Effector memory CD4-positive, alpha-beta T cell (primary cell): Measurements from ENCODE around the gene REM2.

Experiments used
- DNase-seq, 3 donors: peaks; one replicate each; pipeline ENCODE4 v3.0.0-alpha.2; 2020
- H3K27ac ChIP-seq: 2 replicates; pipeline ENCODE4 v1.7.0; 2013; ENCODE audit warnings: mild to moderate bottlenecking, low read length, moderate library complexity; ENCODE audit not compliant: insufficient read depth, poor library complexity, severe bottlenecking
- H3K27me3 ChIP-seq: replicated peaks from 2 replicates; pipeline ENCODE4 v1.7.0; 2013; ENCODE audit warnings: mild to moderate bottlenecking, low read length; ENCODE audit not compliant: insufficient read depth, control insufficient read depth, poor library complexity, severe bottlenecking
- H3K36me3 ChIP-seq: 2 replicates; pipeline ENCODE4 v1.7.0; 2013; ENCODE audit warnings: mild to moderate bottlenecking, low read length, moderate library complexity; ENCODE audit not compliant: control insufficient read depth, insufficient read depth
- H3K4me1 ChIP-seq: 2 replicates; pipeline ENCODE4 v1.7.0; 2013; ENCODE audit warnings: low read length, mild to moderate bottlenecking; ENCODE audit not compliant: control insufficient read depth, insufficient read depth, poor library complexity, severe bottlenecking
- H3K4me3 ChIP-seq: 2 replicates; pipeline ENCODE4 v1.7.0; 2013; ENCODE audit warnings: low read length, low read depth, mild to moderate bottlenecking; ENCODE audit not compliant: insufficient read depth, poor library complexity, severe bottlenecking
- H3K9me3 ChIP-seq: 2 replicates; pipeline ENCODE4 v1.7.0; 2013; ENCODE audit warnings: mild to moderate bottlenecking, low read length, moderate library complexity; ENCODE audit not compliant: control insufficient read depth

Gene REM2

DNA sequence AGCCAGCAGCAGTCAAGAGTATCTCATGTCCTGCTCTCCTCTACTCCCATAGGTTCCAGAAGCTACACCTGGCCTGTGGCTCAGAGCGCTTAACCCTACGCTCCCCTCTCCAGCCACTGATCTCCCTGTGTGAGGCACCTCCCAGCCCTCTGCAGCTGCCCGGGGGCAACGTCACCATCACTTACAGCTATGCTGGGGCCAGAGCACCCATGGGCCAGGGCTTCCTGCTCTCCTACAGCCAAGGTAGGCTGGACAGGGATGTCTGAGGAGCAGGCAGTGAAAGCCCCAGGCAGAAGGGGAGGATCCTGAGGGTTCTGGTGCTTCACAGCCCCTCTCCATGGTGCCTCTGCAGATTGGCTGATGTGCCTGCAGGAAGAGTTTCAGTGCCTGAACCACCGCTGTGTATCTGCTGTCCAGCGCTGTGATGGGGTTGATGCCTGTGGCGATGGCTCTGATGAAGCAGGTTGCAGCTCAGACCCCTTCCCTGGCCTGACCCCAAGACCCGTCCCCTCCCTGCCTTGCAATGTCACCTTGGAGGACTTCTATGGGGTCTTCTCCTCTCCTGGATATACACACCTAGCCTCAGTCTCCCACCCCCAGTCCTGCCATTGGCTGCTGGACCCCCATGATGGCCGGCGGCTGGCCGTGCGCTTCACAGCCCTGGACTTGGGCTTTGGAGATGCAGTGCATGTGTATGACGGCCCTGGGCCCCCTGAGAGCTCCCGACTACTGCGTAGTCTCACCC lies 7.8 kb upstream of the REM2 start:
- Histone ChIP-seq H3K27ac (no peak overlapping the region), H3K36me3 (peaks cover 59% of the 10 kb centered on the region), H3K4me3 (no peak overlapping the region), H3K4me1 (peaks cover 22% of the 10 kb centered on the region), H3K9me3 (no peaks in the 10 kb centered on the region), H3K27me3 (no peaks in the 10 kb centered on the region)
- DNase-seq = no peak

- H3K27ac ChIP-seq = no peak overlapping the region
- no peak overlapping the region for H3K4me3 ChIP-seq
- H3K9me3 ChIP-seq = no peaks in the 10 kb centered on the region
- peaks cover 59% of the 10 kb centered on the region for H3K36me3 ChIP-seq
- peaks cover 16% of the 10 kb centered on the region for H3K4me1 ChIP-seq
- no peak for DNase-seq
- no peaks in the 10 kb centered on the region for H3K27me3 ChIP-seq
Measured at GRCh38 chr14:22875748-22876319, 7.2 kb upstream of the REM2 start.

DNA sequence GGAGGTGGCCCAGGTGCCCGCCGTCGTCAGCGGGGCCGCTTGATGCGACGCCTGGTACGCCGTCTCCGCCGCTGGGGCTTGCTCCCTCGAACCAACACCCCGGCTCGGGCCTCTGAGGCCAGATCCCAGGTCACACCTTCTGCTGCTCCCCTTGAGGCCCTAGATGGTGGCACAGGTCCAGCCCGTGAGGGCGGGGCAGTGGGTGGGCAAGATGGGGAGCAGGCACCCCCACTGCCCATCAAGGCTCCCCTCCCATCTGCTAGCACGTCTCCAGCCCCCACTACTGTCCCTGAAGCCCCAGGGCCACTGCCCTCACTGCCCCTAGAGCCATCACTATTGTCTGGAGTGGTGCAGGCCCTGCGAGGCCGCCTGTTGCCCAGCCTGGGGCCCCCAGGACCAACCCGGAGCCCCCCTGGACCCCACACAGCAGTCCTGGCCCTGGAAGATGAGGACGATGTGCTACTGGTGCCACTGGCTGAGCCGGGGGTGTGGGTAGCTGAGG lies 6.0 kb upstream of the REM2 start:
- H3K36me3 ChIP-seq = peaks cover 59% of the 10 kb centered on the region
- H3K4me3 ChIP-seq = no peak overlapping the region
- H3K27me3 ChIP-seq = no peaks in the 10 kb centered on the region
- DNase-seq = no peak
- peak overlapping the region; percentile 8 for H3K27ac ChIP-seq
- peaks cover 16% of the 10 kb centered on the region for H3K4me1 ChIP-seq
- H3K9me3 ChIP-seq = no peaks in the 10 kb centered on the region

DNA sequence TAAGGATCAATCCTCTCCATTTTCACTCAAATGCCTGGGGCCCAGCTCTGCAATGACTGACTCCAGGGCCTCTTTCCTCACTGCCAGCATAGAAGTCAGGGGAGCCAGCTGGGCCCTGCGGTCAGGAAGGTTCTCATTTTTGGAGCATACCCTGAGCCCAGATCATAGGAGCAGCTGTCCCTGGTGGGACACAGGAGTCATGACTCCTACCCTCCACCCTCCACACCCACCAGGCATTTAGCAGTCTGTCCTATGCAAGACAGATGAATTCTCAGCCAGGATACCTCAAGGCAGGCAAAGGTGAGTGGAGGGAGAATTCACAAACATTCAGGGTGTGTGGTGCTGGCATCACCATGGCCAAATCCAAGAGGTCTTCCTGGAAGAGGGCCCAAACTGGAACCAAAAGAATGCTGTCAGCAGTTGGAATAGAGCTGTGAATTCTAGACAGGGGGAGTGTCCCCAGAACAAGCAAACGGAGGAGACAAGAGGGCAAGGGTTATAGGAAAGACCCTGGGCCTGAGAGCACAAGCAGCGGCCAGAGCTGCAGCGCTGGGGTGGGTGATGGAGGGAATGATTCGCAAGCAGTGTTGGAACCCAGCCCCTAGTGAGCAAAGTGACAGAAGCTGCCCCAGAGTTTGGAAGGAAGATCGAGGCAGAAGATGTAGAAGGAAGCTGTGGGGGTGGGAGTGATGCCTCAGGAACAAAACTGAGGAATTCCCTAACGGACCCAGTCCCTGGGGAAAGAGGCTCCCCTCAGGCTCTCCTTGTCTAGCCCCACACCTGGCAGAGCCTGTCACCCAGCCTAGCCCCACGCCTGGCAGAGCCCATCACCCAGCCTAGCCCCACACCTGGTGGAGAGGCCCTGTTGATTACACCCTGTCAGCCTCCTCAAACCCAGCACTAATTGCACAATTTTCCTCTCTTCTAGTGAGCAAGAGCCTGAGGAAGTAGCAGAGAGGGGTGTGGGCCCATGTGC lies 4.5 kb upstream of the REM2 start:
- Histone ChIP-seq H3K9me3 (no peaks in the 10 kb centered on the region), H3K36me3 (peaks cover 59% of the 10 kb centered on the region), H3K27ac (no peak overlapping the region)

GRCh38 chr14:22882064-22882463 lies 958 bp upstream of the REM2 start:
- no peak for DNase-seq
- no peak overlapping the region for H3K27ac ChIP-seq
- H3K27me3 ChIP-seq = no peaks in the 10 kb centered on the region
- H3K4me3 ChIP-seq = no peak overlapping the region
- no peaks in the 10 kb centered on the region for H3K9me3 ChIP-seq
- peaks cover 11% of the 10 kb centered on the region for H3K4me1 ChIP-seq
- H3K36me3 ChIP-seq = peaks cover 25% of the 10 kb centered on the region

More for the DNA sequence above, 4.5 kb upstream of the REM2 start:
- Histone ChIP-seq H3K4me3 (no peak overlapping the region), H3K4me1 (peaks cover 7% of the 10 kb centered on the region), H3K27me3 (no peaks in the 10 kb centered on the region)
- DNase-seq = no peak

DNA sequence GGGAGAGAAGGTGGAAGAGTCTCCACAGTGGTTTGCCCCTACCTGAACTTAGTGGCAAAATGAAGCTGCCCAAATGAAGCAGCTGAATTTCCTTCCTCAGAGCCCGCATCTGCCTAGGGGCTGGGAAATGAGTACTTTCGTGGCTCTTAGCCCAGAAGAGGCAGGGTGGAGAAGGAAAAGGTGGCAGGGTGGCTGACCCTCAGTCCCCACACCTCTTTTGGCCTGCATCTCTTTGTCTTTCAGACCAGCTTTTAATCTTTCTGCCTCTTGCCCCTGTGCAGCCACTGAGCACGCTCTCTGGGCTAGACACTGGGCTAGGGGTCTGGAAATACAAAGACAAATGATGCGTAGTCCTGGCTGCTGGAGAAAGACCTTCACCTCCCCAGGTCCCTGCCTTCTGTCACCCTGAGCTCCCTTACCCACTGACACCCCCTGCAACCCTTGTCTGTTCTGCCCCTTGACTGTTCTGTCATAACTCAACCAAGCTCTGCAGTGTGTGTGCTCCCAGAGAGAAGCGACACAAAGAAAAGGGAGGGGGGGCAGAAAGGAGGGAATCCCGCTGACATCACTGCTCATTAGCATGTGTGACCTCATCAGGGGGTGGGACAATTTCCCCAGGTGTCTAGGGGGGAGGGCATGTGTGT lies 371 bp upstream of the REM2 start:
- Histone ChIP-seq H3K36me3 (peaks cover 19% of the 10 kb centered on the region), H3K27ac (no peak overlapping the region), H3K4me3 (no peak overlapping the region), H3K4me1 (peaks cover 12% of the 10 kb centered on the region), H3K27me3 (no peaks in the 10 kb centered on the region), H3K9me3 (no peaks in the 10 kb centered on the region)
- DNase-seq = peak in 2 of 3 donors; percentile 18 to 21

DNA sequence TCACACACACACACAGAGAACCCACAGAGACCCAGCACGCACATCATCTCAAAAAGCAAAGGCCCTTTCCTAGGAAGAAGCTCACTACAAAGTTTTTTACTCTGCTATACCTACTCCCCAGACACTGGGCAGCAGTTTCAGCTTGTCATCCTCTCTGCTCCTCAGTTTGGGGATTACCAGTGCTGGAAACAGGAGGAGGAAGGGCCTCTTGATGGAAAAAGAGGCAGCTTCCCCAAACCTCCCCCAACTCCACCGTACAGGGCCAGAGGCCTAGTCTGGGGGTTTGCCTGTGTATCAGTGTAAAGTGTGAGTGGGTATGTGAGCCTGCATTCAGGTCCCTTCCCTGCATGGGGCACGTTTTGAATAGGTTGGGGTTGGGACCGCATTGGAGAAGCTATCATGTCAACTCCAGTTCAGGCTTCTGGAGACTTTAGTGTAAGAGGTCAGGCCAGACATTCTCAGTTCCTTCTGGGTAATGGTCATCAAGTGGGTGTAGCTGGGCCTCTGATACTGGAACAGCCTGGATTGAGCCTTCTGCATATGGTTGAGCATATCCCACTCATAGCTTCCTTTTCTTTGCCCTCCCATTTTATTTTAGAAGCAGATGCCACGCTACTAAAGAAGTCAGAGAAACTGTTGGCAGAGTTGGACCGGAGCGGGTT lies 1.2 kb downstream of the REM2 start:
- Histone ChIP-seq H3K9me3 (no peaks in the 10 kb centered on the region), H3K27me3 (no peaks in the 10 kb centered on the region), H3K4me1 (peaks cover 22% of the 10 kb centered on the region), H3K4me3 (no peak overlapping the region), H3K36me3 (peaks cover 4% of the 10 kb centered on the region), H3K27ac (no peak overlapping the region)
- no peak for DNase-seq

GRCh38 chr14:22884738-22885523 lies 1.9 kb downstream of the REM2 start:
- Histone ChIP-seq H3K4me1 (peaks cover 25% of the 10 kb centered on the region), H3K4me3 (no peak overlapping the region), H3K27me3 (no peaks in the 10 kb centered on the region), H3K27ac (no peak overlapping the region), H3K36me3 (no peaks in the 10 kb centered on the region), H3K9me3 (no peaks in the 10 kb centered on the region)
- DNase-seq = no peak

GRCh38 chr14:22885975-22886374 lies 3.0 kb downstream of the REM2 start:
- H3K9me3 ChIP-seq = no peaks in the 10 kb centered on the region
- peak overlapping the region; percentile 75 for H3K27ac ChIP-seq
- peak overlapping the region; percentile 50 for H3K4me3 ChIP-seq
- no peaks in the 10 kb centered on the region for H3K36me3 ChIP-seq
- H3K27me3 ChIP-seq = no peaks in the 10 kb centered on the region
- H3K4me1 ChIP-seq = peaks cover 25% of the 10 kb centered on the region
- no peak for DNase-seq
